Effector memory CD8-positive, alpha-beta T cell (primary cell): Measurements from ENCODE around the gene C10orf71.

ENCODE experiments used
- ATAC-seq: fragments of 150-1000 bp; cut with Tn5 transposase; replicated peaks from 2 replicates; pipeline ENCODE4 v1.10.0; 2021; ENCODE audit warnings: mild to moderate bottlenecking, moderate library complexity
- DNase-seq, 3 experiments: peaks; one replicate each; pipeline ENCODE4 v3.0.0; 2021
- H3K27ac Mint-ChIP-seq, 2 donors: one replicate each; pipeline ENCODE4 v1.8.0; 2022; ENCODE audit warnings: mild to moderate bottlenecking in 2 of 2, mixed read lengths in 2 of 2, moderate library complexity in 2 of 2
- H3K27me3 Mint-ChIP-seq, 2 donors: one replicate each; pipeline ENCODE4 v1.8.0; 2022; ENCODE audit warnings: mixed read lengths in 2 of 2
- H3K36me3 Mint-ChIP-seq: one replicate; pipeline ENCODE4 v1.8.0; 2022; ENCODE audit warnings: mild to moderate bottlenecking, moderate library complexity, mixed read lengths; ENCODE audit not compliant: insufficient read depth
- H3K4me1 Mint-ChIP-seq, 2 donors: one replicate each; pipeline ENCODE4 v1.8.0; 2022; ENCODE audit warnings: low read depth in 2 of 2, mixed read lengths in 2 of 2
- H3K4me3 Mint-ChIP-seq, 2 donors: one replicate each; pipeline ENCODE4 v1.8.0; 2022; ENCODE audit warnings: mild to moderate bottlenecking in 2 of 2, mixed read lengths in 2 of 2, moderate library complexity in 2 of 2
- H3K9me3 Mint-ChIP-seq, 2 donors: one replicate each; pipeline ENCODE4 v1.8.0; 2022; ENCODE audit warnings: mixed read lengths in 2 of 2

Gene C10orf71

GRCh38 chr10:49350138-49350537 lies 51.2 kb downstream of the C10orf71 start:
- DNase-seq = no peak
- no peak for ATAC-seq
- no peaks in the 10 kb centered on the region for H3K36me3 Mint-ChIP-seq
- H3K9me3 Mint-ChIP-seq = peaks cover 0 to 7% of the 10 kb centered on the region in 2 donors
- no peak overlapping the region for H3K27ac Mint-ChIP-seq
- no peaks in the 10 kb centered on the region for H3K4me1 Mint-ChIP-seq
- no peak overlapping the region for H3K4me3 Mint-ChIP-seq
- H3K27me3 Mint-ChIP-seq = peaks cover 11 to 22% of the 10 kb centered on the region in 2 donors

GRCh38 chr10:49350846-49351532 lies 52.0 kb downstream of the C10orf71 start:
- no peak for ATAC-seq

GRCh38 chr10:49351669-49352068 lies 52.7 kb downstream of the C10orf71 start:
- no peak for DNase-seq
- Mint-ChIP-seq H3K36me3 (no peaks in the 10 kb centered on the region), H3K4me3 (no peak overlapping the region), H3K9me3 (peaks cover 0 to 7% of the 10 kb centered on the region in 2 donors), H3K4me1 (no peaks in the 10 kb centered on the region), H3K27me3 (peaks cover 11 to 30% of the 10 kb centered on the region in 2 donors), H3K27ac (no peak overlapping the region)
- no peak for ATAC-seq

More at GRCh38 chr10:49350846-49351532, 52.0 kb downstream of the C10orf71 start:
- Mint-ChIP-seq H3K4me3 (no peak overlapping the region), H3K27me3 (peaks cover 11 to 23% of the 10 kb centered on the region in 2 donors), H3K27ac (no peak overlapping the region), H3K4me1 (no peaks in the 10 kb centered on the region), H3K9me3 (peaks cover 0 to 7% of the 10 kb centered on the region in 2 donors), H3K36me3 (no peaks in the 10 kb centered on the region)
- DNase-seq = no peak

GRCh38 chr10:49352323-49352722 lies 53.4 kb downstream of the C10orf71 start:
- Mint-ChIP-seq H3K27ac (no peak overlapping the region), H3K4me3 (no peak overlapping the region), H3K27me3 (peaks cover 11 to 30% of the 10 kb centered on the region in 2 donors), H3K36me3 (no peaks in the 10 kb centered on the region), H3K4me1 (no peaks in the 10 kb centered on the region), H3K9me3 (peaks cover 0 to 7% of the 10 kb centered on the region in 2 donors)
- DNase-seq (no peak), ATAC-seq (no peak)

GRCh38 chr10:49353026-49353894 lies 54.3 kb downstream of the C10orf71 start:
- Mint-ChIP-seq H3K36me3 (no peaks in the 10 kb centered on the region), H3K27me3 (peaks cover 11 to 30% of the 10 kb centered on the region in 2 donors), H3K27ac (no peak overlapping the region), H3K4me3 (no peak overlapping the region), H3K9me3 (peaks cover 0 to 7% of the 10 kb centered on the region in 2 donors), H3K4me1 (no peaks in the 10 kb centered on the region)
- ATAC-seq = no peak
- no peak for DNase-seq

GRCh38 chr10:49353895-49354566 lies 55.1 kb downstream of the C10orf71 start:
- H3K36me3 Mint-ChIP-seq = no peaks in the 10 kb centered on the region
- H3K27ac Mint-ChIP-seq = no peak overlapping the region
- peaks cover 0 to 7% of the 10 kb centered on the region in 2 donors for H3K9me3 Mint-ChIP-seq

GRCh38 chr10:49354593-49354992 lies 55.6 kb downstream of the C10orf71 start:
- no peak overlapping the region for H3K4me3 Mint-ChIP-seq
- H3K27ac Mint-ChIP-seq = no peak overlapping the region
- H3K9me3 Mint-ChIP-seq = peaks cover 0 to 7% of the 10 kb centered on the region in 2 donors
- no peak for DNase-seq
- H3K36me3 Mint-ChIP-seq = no peaks in the 10 kb centered on the region
- ATAC-seq = no peak
- no peaks in the 10 kb centered on the region for H3K4me1 Mint-ChIP-seq
- H3K27me3 Mint-ChIP-seq = peaks cover 11 to 34% of the 10 kb centered on the region in 2 donors

More at GRCh38 chr10:49353895-49354566, 55.1 kb downstream of the C10orf71 start:
- Mint-ChIP-seq H3K27me3 (peaks cover 11 to 30% of the 10 kb centered on the region in 2 donors), H3K4me3 (no peak overlapping the region), H3K4me1 (no peaks in the 10 kb centered on the region)
- DNase-seq (no peak), ATAC-seq (no peak)

GRCh38 chr10:49355221-49355620 lies 56.3 kb downstream of the C10orf71 start:
- Mint-ChIP-seq H3K4me3 (no peak overlapping the region), H3K27me3 (peaks cover 8 to 35% of the 10 kb centered on the region in 2 donors), H3K4me1 (no peaks in the 10 kb centered on the region), H3K36me3 (no peaks in the 10 kb centered on the region), H3K27ac (no peak overlapping the region), H3K9me3 (peaks cover 0 to 2% of the 10 kb centered on the region in 2 donors)
- ATAC-seq (no peak), DNase-seq (no peak)

- Mint-ChIP-seq H3K4me3 (no peak overlapping the region), H3K27ac (no peak overlapping the region), H3K27me3 (peaks cover 6 to 28% of the 10 kb centered on the region in 2 donors), H3K36me3 (no peaks in the 10 kb centered on the region), H3K4me1 (no peaks in the 10 kb centered on the region), H3K9me3 (no peaks in the 10 kb centered on the region)
- ATAC-seq (no peak), DNase-seq (no peak)
These were observed 57.2 kb downstream of the C10orf71 start for GRCh38 chr10:49356181-49356580.

GRCh38 chr10:49356944-49357343 lies 58.0 kb downstream of the C10orf71 start:
- Mint-ChIP-seq H3K9me3 (no peaks in the 10 kb centered on the region), H3K4me1 (no peaks in the 10 kb centered on the region), H3K36me3 (no peaks in the 10 kb centered on the region), H3K4me3 (no peak overlapping the region), H3K27ac (no peak overlapping the region), H3K27me3 (peaks cover 0 to 20% of the 10 kb centered on the region in 2 donors)
- DNase-seq (no peak), ATAC-seq (no peak)

GRCh38 chr10:49357910-49358309 lies 58.9 kb downstream of the C10orf71 start:
- H3K27ac Mint-ChIP-seq = no peak overlapping the region
- ATAC-seq (no peak), DNase-seq (no peak)
- no peak overlapping the region for H3K4me3 Mint-ChIP-seq
- no peaks in the 10 kb centered on the region for H3K9me3 Mint-ChIP-seq
- peaks cover 5 to 23% of the 10 kb centered on the region in 2 donors for H3K27me3 Mint-ChIP-seq
- H3K4me1 Mint-ChIP-seq = peaks cover 0 to 2% of the 10 kb centered on the region in 2 donors
- H3K36me3 Mint-ChIP-seq = no peaks in the 10 kb centered on the region

- Mint-ChIP-seq H3K4me1 (peaks cover 0 to 2% of the 10 kb centered on the region in 2 donors), H3K36me3 (no peaks in the 10 kb centered on the region), H3K27me3 (peaks cover 5 to 25% of the 10 kb centered on the region in 2 donors), H3K27ac (no peak overlapping the region), H3K4me3 (no peak overlapping the region), H3K9me3 (no peaks in the 10 kb centered on the region)
- no peak for DNase-seq
- ATAC-seq = no peak
These were observed 60.6 kb downstream of the C10orf71 start for GRCh38 chr10:49359349-49360270.
